GM19239 (cell line): ENCODE results near the gene OGFOD2.
"Not testable (repeated sequence)": the region's sequence is repeated elsewhere in the genome, so short reads cannot be mapped to it uniquely, and the experiment has no call there.

Experiments
- DNase-seq: peaks from one replicate; pipeline ENCODE4 v3.0.0; 2011; ENCODE audit warnings: low spot score; ENCODE audit not compliant: insufficient read length
- FAIRE-seq: peaks from 2 replicates; lab custom pipeline; 2011; peaks lifted over from hg19 to GRCh38; lab: Jason Lieb, UNC

OGFOD2 gene

DNA sequence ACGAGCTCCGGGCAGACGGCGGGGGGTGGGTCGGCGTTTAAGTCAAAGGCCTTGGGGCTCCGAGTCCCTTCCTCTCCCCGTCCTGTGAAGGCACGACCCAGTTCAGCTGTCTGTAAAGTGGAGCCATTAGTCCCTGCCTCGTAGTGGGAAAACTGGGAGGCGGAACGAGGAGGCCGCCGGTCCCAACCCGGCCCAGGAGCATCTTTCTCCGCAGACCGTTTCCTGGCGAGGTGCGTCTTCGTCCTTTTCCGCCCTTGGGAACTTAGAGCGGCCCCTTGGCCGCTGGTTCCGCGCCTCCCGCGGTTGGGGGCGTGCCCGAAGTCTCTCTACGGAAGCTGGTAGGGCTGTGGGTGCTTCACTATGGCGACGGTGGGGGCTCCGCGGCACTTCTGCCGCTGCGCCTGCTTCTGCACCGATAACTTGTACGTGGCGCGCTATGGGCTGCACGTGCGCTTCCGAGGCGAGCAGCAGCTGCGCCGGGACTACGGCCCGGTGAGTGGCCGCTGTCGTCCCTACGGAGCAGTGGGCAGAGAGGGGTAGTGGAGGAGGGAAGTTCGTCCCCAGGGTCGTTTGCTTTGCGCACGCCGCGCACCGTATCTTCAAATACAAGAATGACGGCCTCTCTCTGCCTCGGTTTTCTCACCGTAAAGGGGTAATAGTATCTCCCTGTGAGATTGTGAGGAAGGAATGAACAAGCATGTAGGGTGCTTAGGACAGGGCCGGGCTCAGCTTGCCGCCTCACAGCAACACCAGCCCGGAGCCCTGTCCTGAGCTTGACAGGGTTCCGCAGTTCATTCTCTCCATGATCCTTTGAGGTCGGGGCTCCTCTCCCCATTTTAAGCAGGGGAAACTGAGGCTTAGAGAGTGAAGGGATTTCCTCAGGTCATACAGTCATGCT, at the start of gene OGFOD2:
TSS of gene OGFOD2 (plus strand) at position 353 of the 898 bp plus-strand sequence. CDS start at position 361, 8 bp downstream.
- FAIRE-seq = peak; percentile 86
- DNase-seq = peak; percentile 86

DNA sequence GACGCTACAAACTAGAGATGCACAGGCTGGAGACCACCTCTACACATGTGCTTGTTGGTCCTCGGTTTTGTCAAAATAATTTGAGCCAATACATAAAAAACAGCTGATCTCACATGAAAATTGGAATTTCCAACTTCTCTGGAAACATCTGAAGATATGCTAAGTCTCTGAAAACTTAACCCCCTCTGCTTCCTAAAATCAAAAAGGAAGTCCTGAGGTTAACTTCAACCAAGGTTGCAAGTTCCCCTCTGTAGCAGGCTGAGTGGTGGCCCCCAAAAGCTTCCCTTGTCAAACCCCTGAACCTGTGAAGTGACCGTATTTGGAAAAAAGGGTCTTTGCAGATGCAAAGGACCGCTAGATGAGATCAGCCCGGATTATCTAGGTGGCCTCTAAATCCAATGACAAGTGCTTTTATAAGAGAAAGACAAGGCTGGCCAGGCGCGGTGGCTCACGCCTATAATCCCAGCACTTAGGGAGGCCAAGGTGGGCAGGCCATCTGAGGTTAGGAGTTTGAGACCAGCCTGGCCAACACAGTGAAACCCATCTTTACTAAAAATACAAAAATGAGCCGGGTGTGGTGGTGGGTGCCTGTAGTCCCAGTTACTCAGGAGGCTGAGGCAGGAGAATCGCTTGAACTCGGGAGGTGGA, 47.2 kb upstream of the OGFOD2 start:
- peak; percentile 45 for FAIRE-seq
- no peak for DNase-seq

DNA sequence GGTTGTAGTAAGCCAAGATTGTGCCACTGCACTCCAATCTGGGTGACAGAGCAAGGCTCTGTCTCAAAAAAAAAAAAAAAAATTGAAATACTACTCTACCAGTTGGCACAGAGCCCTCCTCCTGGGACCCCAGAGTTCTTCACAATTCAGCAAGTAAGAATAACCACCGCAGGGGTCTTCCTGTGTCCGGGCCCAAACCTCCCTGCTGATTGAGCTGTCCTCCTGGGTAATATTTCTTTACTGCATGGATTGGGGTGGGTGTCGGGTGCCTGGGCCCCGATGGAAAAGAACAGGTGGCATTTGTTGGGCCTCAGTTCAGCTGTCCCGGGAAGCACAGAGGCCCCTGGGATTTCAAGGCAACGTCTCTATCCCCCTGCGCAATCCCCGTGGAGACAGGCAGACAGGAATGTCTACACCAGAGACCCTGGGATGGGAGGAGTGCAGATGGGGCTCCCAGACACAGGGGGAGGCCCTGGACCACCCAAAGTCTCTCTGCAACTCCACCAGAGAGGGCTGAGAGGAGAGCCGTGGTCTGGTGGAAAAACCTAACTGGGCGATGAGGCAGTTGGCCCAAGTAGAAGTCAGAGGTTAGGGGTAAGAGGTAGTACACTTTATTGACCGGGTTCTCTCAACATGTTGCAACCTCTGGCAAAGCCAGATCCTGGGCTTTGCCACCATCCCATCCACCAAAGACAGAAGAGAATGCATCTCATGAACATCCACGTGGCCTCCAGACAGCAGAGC, 46.5 kb upstream of the OGFOD2 start:
- FAIRE-seq = no peak
- DNase-seq = no peak

DNA sequence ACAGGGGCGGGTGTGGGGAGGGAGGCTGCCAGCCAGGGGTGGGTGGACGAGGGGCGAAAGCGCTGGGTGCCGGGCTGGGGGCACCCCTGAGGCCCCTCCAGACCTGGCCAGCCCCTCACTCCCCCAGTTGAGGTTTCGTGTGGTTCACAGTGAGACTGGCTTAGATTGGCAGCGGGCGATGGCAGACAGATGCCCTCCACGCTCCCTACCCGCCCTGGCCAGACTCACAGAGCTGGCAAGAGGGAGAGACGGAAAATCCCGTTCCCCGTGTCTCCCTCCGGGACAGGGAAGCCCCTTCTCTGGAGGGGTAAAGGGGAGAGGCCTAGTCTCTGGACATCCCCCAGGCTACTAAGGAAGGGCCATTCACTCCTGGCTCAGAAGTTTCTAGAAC, 45.9 kb upstream of the OGFOD2 start:
- no peak for DNase-seq
- no peak for FAIRE-seq

DNA sequence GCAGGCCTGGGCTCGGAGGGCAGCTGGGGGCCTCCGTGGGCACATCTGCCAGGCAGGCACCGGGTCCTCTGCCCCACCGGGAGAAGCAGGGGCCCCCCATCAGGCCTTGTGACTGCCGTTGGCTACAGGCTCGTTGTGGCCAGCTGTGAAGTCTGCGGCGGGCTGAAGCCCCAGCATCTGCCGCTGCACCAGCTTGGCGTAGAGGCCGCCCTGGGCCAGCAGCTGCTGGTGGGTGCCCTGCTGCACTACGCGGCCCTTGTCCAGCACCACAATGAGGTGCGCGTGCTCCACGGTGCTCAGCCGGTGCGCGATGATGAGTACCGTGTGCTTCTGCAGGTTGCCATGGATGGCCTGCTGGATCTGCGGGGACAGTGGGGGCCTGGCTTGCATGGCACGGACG, 45.2 kb upstream of the OGFOD2 start:
- DNase-seq = no peak
- no peak for FAIRE-seq

DNA sequence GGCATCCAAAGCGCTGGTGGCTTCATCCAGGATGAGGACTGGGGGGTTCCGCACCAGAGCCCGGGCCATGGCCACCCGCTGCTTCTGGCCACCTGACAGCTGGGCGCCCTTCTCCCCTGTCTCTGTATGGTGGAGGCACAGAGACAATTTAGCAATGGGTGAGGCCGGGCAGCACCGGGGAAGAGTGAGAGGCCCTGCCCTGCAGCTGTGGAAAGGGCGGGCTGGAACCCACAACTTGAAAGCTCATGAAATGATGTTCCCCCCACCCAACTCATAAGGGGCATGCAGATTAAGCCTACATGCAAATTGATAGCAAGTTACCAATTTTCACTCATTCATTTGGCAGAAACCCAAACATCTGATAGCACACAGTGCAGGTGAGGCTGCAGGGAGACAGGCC, 42.8 kb upstream of the OGFOD2 start:
- DNase-seq = no peak
- FAIRE-seq = no peak

DNA sequence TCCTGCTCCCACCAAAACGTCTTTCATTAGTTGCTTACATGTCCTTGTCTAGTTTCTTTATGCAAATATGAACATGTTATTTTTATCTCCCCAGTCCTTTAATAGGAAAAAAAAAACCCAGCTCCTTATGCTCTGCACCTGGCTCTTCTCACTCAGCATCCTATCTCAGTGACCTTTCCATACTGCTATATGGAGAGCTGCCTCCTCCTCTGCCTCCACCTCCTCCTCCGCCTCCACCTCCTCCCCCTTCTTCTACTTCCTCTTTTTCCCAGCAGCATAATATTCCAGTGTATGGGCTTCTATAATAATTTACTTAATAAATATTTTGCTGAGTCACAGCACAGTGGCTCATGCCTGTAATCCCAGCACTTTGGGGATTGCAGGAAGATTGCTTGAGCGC, 40.3 kb upstream of the OGFOD2 start:
- FAIRE-seq (peak; percentile 51), DNase-seq (no peak)

DNA sequence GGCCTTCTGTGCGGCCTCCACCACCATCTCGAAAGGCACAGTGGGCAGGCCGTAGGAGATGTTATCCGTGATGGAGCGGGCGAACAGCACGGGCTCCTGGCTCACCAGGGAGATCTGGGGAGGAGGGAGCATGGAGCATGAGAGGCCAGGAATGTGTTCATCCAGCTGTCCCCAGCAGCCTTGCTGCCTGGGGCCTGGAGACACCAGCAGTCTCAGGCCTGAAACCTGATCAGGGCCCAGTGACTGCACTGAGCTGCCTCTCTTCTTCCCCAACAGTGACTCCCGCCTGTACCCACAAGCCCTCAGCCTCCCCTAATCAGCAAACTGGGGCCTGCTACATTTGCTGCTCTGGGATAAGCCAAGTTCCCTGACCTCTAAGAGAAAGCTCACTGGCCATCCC, 39.7 kb upstream of the OGFOD2 start:
- FAIRE-seq (peak; percentile 49), DNase-seq (no peak)

DNA sequence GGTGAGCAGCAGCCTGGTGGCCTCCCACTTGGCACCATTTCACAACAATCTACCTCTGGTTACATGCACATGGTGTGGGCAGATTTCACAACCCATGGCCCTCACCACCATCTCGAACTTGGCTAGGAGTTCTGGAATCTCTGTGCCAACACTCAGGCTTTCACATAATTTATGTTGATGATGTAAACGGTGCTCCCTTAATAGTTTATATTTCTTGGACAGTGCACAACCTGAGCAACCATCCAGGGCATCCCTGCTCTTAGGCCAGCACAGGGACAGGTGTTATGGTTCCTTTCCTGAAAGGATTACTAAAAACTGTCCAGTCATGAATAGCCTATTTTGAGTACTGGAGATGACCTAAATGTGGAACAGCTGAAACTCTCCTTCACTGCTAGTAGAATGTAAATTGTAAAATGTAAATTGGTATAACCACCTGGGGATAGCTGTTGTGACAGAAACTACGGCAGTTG, 37.4 kb upstream of the OGFOD2 start:
- DNase-seq (no peak), FAIRE-seq (peak; percentile 75)

DNA sequence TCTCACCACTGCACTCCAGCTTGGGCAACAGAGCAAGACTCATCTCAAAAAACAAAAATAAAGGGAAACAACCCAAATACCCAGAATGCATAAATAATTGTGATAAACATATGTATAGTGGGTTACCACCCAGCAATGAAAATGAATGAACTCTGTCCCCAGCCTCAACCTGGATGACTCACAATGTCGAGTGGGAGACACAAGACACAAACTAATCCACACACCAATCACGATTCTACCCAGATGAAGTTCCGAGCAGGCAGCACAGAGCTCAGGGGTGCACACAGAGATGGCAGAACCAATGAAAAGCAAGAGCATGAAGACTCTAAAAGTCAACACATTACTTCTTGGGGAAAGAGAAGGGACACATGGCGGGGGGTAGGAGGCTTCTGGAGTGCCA, 35.9 kb upstream of the OGFOD2 start:
- peak; percentile 28 for FAIRE-seq
- DNase-seq = no peak

DNA sequence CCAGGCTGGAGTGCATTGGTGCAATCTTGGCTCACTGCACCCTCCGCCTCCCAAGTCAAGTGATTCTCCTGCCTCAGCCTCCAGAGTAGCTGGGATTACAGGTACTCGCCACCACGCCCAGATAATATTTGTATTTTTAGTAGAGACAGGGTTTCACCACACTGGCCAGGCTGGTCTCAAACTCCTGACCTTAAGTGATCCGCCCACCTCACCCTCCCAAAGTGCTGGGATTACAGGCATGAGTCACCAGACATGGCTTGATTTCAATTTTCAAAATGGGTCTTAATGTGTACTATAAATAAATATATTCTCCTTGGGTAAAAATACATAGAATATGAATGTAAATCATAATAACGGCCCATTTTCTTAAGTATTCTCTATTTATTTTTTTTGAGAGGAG, 33.7 kb upstream of the OGFOD2 start:
- DNase-seq, FAIRE-seq: not testable (repeated sequence)

DNA sequence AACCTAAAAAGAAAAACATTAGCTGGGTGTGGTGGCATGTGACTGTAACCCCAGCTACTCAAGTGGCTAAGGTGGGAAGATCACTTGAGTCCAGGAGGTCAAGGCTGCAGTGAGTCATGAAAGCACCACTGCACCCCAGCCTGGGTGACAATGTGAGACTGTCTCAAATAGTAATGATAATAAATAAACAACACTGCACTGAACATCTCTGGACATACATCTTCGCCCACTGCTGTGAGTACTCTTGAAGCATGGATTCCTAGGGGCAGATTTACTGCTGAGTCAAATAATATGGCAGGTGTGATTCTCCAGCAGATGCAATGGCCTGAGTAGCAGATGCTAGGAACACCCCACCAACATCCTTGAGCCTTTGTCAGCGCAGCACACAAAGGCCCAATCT, 32.4 kb upstream of the OGFOD2 start:
- no peak for FAIRE-seq
- no peak for DNase-seq

DNA sequence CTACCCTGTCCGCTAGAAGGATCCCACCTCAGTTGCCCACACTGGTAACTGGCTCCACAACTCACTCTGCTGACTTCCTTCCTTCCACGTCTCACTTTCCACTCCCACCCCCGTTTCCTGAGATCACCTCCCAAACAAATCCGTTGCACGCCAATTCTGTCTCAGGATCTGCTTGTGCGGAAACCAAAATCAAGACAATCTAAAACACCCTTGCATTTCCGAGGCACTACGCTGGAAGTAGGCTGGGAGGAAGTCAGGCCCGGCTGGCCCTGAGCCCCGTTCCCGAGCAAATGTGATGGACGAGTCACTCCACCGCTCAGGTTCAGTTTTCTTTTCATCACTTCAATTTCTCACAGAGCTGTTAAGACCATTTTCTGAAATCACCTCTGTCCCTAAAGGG, 31.8 kb upstream of the OGFOD2 start:
- DNase-seq (no peak), FAIRE-seq (no peak)

DNA sequence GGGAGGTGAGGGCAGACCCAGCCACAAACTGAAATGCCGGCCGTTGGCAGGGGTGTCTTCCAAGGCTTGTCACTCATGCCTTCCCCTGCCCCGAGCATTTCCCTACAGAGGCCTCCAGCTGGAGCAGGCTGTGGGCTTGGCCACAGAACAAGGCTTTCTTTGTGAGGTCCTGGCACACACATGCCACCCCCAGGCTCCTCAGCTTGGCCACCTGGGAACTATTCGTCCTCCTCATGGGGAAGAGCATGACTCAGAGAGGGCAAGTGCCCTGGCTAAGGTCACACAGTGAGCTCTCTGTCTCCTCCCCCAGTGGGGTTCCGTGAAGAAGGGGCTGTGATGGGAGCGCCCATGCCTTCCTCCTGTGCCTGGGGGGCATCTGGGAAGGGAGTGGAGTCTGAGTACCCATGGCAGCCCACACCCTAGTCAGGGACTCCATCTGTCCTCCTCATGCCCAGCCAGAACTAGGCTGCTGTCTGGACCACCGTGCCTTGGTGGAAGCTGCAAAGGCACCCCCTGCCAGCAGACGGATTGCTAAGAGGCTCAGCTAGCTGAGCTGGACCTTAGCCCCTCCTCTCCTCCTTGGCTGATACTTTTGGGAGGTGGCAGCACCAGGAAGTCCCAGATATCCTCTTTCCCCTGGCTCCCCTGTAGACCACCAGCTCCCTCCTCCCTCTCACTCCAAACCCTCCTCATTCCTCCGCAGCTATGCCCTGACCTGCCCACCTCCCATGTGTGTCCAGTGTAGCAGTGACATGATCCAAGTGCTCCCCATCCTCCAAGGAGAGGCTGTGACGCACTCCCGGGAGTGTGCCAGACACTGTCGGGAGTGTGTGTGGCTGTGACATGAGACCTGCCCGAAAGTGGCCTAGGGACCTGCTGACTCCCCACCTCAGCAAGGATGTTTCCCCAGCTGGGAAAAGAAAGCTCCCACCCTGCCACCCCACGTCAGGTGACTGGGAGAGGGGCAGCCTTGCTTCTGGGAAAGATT, 30.1 kb upstream of the OGFOD2 start:
- DNase-seq (no peak), FAIRE-seq (no peak)

DNA sequence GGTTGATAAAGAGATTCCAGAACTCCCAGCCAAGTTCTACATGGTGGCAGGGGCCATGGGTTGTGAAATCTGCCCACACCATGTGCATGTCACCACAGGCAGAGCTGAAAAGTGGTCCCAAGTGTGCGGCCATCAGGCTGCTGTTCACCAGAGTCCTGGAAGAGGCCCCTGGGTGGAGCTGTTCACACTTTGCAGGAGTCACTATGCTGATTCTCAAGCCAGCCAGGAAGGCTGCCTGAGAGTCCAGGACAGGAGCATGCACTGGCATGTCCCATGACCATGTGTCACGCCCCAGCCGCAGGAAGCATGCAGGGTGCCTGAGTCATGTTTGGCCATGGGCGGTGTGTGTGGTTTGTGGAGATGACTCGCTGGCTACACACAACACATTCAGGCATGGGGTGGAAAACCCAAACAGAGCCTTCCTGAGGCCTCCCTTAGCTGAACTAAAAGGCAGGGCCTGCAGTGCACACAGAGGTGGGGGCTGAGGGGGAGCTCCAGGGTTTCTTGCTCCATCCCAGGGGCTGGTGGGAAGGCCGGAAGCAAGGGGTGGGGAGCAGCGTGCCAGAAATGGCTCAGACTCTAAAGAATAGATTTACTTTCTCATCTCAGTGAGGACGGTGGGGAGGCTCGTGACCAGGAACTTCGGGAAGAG, 28.2 kb upstream of the OGFOD2 start:
- DNase-seq = peak; percentile 63
- peak; percentile 94 for FAIRE-seq

DNA sequence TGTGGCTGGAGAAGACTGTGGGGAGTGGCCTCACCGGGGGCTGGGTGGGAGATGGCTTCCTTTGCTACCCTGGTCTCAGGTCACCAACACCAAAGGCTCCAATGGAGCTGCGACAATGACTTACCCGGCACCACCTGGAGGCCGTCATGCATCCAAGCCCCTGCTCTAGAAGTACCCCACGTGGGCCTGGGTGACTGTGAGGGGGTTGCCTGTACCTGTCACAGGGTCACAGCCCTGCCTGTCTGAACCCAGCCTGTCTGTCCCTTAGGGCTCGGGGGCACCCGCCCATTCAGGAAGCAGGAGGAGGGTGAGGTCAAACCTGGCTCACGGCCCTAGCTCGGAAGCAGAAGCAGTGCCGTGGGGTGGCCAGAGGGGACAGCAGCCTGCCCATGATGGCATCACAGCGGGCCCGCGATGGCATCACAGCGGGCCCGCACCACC, 27.7 kb upstream of the OGFOD2 start:
- DNase-seq = no peak
- no peak for FAIRE-seq

DNA sequence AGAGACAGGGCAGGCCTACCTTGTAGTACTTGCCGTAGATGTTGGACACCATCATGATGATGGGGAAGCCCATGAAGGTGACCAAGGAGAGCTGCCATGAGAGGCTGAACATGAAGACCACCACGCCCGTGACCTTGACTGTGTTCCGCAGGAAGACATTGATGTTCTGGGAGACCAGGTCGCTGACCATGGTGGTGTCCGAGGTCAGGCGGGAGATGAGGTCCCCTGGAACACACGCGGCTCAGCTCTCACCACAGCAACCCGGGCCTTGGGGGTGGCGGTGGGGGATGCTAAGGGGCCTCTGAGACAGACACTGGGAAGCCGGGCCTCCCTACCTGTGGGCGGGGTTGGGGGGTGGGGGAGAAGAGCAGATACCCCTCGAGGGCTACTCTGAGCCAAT, 26.4 kb upstream of the OGFOD2 start:
- DNase-seq (no peak), FAIRE-seq (no peak)

DNA sequence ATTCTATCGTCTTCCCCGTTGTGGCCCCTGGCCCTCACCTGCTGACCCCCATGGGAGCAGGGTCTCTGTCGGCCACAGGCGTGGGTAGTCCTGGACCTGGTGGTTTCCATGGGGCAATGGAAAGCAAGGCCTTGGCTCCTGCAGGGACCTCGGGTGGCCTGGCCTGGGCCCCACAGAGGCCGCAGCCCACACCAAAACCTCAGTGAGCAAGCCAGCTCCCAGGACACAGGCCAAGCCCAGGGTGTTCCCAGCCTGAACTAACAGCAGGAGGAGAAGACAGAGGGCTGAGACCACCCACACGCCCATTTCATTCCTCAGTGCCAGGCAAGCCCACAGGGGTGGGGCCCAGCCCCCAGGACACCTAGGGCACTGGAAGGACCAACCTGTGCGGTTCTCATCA, 25.6 kb upstream of the OGFOD2 start:
- no peak for DNase-seq
- no peak for FAIRE-seq
